Aorta (tissue), 5 donors: Measurements from ENCODE around the gene MTRR. TPM values are rescaled to one million over a fixed set of nuclear protein-coding genes. Genes with fewer than 3 reads are reported as not detected.

Experiments
- ATAC-seq: fragments of 200-7000 bp; cut with Tn5 transposase; one replicate; pipeline ENCODE4 v1.9.1; 2022; ENCODE audit warnings: moderate library complexity; ENCODE audit not compliant: low FRiP score
- DNase-seq, 2 donors: peaks; one replicate each; pipeline ENCODE4 v3.0.0-alpha.2; 2020
- H3K27ac ChIP-seq, 2 donors: one replicate each; pipeline ENCODE4 v1.5.1; 2013; ENCODE audit warnings: low read length in 2 of 2, mild to moderate bottlenecking in 2 of 2, moderate library complexity in 2 of 2, control low read depth in 1 of 2, inconsistent platforms in 1 of 2, low read depth in 1 of 2
- H3K27me3 ChIP-seq, 2 donors: one replicate each; pipeline ENCODE4 v1.6.1; 2013; ENCODE audit warnings: control low read depth in 1 of 2, low read length in 1 of 2, mild to moderate bottlenecking in 1 of 2, moderate library complexity in 1 of 2; ENCODE audit not compliant: insufficient read depth in 2 of 2, control insufficient read depth in 1 of 2
- H3K36me3 ChIP-seq, 2 donors: one replicate each; pipeline ENCODE4 v1.6.1; 2013; ENCODE audit warnings: control low read depth in 1 of 2, low read length in 1 of 2, mild to moderate bottlenecking in 1 of 2; ENCODE audit not compliant: insufficient read depth in 2 of 2, control insufficient read depth in 1 of 2
- H3K4me1 ChIP-seq, 2 donors: one replicate each; pipeline ENCODE4 v1.6.1; 2013; ENCODE audit warnings: low read length in 2 of 2, control low read depth in 1 of 2, mild to moderate bottlenecking in 1 of 2, moderate library complexity in 1 of 2; ENCODE audit not compliant: insufficient read depth in 2 of 2, control insufficient read depth in 1 of 2
- H3K4me3 ChIP-seq, 2 donors: one replicate each; pipeline ENCODE4 v1.5.1; 2013; ENCODE audit warnings: low read length in 2 of 2, control low read depth in 1 of 2, mild to moderate bottlenecking in 1 of 2
- H3K9me3 ChIP-seq: one replicate; pipeline ENCODE4 v1.6.1; 2013; ENCODE audit warnings: mild to moderate bottlenecking, low read length; ENCODE audit not compliant: control insufficient read depth
- WGBS, 2 donors: extraction: QIAGEN DNeasy Blood & Tissue Kit; methylation state at CpG; one replicate each; pipeline ENCODE4 v1.1.7; 2013; 5-methylcytosine and 5-hydroxymethylcytosine counted together
- intact Hi-C, 2 donors: fragments of 100-400 bp; cut with DNase I; formaldehyde crosslinking; loops; one replicate each; pipeline versions ENCODE4 v1.14.2 to v1.15.0; 2022
- polyA plus RNA-seq, 2 donors: library from polyadenylated mRNA; stranded (reverse); fragments of 200-250 nt; gene quantifications; one replicate each; pipeline ENCODE4 v1.2.3, GENCODE V29; 2013
- total RNA-seq, 2 donors: library from RNA; stranded (reverse); fragmentation: NEBNext Ultra II Directional; extraction: Animal tissue kit (Norgen Biotek cat#: 25700); gene quantifications; one replicate each; pipeline ENCODE4 v1.2.1, GENCODE V29; 2021
- donor health status: healthy with polysubstance abuse.
- donor health status: Bipolar disorder and iron deficiency.
- donor health status: DM: no; HTN: no; CAD: no.
- donor health status: DM: no; HTN: no; CAD: no.
- donor health status: DM: yes; HTN: yes; CAD: no.

Gene MTRR
- total and polyA plus RNA-seq, 4 donors = 16.2 to 45.5 (median 29.4) TPM

- H3K4me1 ChIP-seq = peaks cover 0 to 3% of the 10 kb centered on the region in 2 donors
- ATAC-seq = no peak
- H3K27ac ChIP-seq = no peak overlapping the region
- no peak overlapping the region for H3K4me3 ChIP-seq
- no peaks in the 10 kb centered on the region for H3K36me3 ChIP-seq
- WGBS, 2 donors = 72 to 79% methylated on average over 8 of the region's 8 CpGs
- intact Hi-C loops = no loop called here
- H3K9me3 ChIP-seq = no peaks in the 10 kb centered on the region
- DNase-seq = no peak
- H3K27me3 ChIP-seq = no peaks in the 10 kb centered on the region
Observed at GRCh38 chr5:7851617-7852289, 17.2 kb upstream of the MTRR start.

DNA sequence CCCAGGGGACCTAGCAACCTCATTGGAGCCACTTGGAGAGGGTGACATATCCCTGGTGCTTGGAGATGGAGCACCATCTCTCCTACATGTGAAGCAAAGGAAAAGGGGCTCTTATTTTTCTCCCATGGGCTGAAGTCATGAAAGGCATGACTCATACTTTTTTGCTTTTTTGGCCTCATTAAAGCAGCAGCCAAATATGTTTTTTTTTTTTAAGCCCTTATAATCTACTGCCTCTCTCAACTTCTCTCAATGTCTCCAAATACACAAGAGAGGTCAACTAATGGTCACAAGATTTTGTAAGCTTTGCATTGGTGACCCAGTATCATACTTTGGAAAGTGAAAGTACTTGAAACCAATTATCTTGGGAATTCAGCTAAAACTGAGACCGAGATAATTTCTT is 16.4 kb upstream of the MTRR start:
- H3K27me3 ChIP-seq = no peaks in the 10 kb centered on the region
- peaks cover 0 to 3% of the 10 kb centered on the region in 2 donors for H3K4me1 ChIP-seq
- intact Hi-C loops = no loop called here
- H3K27ac ChIP-seq = no peak overlapping the region
- no peak for DNase-seq
- H3K9me3 ChIP-seq = no peaks in the 10 kb centered on the region
- ATAC-seq = peak; percentile 30
- WGBS, 2 donors = 83 to 89% methylated on average over 1 of the region's 1 CpG
- H3K36me3 ChIP-seq = no peaks in the 10 kb centered on the region
- H3K4me3 ChIP-seq = no peak overlapping the region

DNA sequence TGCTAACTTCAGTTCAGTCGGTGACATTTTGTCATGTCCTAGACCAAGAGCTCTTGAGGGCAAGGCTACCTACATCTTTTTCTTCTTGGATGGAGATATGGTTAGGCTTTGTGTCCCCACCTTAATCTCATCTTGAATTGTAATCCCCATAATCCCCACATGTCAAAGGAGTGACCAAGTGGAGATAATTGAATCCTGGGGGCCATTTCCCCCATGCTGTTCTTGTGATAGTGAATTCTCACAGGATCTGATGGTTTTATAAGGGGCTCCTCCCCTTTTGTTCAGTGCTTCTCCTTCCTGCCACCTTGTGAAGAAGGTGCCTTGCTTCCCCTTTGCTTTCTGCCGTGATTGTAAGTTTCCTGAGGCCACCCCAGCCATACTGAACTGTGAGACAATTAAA is 16.0 kb upstream of the MTRR start:
- Histone ChIP-seq H3K4me1 (peaks cover 0 to 3% of the 10 kb centered on the region in 2 donors), H3K27me3 (no peaks in the 10 kb centered on the region), H3K9me3 (no peaks in the 10 kb centered on the region), H3K27ac (no peak overlapping the region), H3K36me3 (no peaks in the 10 kb centered on the region), H3K4me3 (no peak overlapping the region)
- ATAC-seq (no peak), DNase-seq (no peak)
- 91 to 96% methylated on average over 2 of the region's 2 CpGs for WGBS, 2 donors
- intact Hi-C loops = no loop called here

DNA sequence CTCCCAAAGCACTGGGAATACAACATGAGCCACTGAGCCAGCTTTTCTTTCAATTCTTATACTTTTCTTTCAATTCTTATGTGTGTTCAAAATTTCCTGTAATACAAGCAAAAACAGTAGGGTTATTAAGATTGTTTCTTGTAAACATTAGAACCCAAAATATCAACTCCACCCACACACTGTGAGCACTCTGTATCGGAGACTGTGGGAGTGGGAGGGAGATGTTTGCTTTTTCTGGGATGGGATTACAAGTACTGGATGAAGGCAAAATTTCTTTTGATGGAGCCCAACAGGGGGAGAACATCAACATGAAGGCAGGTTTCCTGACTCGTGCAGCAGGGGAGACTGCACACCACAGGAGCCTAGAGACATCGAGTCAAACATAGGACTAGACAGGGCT is 13.3 kb upstream of the MTRR start:
- no peak for DNase-seq
- Histone ChIP-seq H3K4me3 (no peak overlapping the region), H3K4me1 (peaks cover 0 to 3% of the 10 kb centered on the region in 2 donors), H3K36me3 (peaks cover 4 to 5% of the 10 kb centered on the region in 2 donors), H3K27me3 (no peaks in the 10 kb centered on the region), H3K27ac (no peak overlapping the region), H3K9me3 (no peaks in the 10 kb centered on the region)
- 52 to 55% methylated on average over 3 of the region's 3 CpGs for WGBS, 2 donors
- intact Hi-C loops = no loop called here
- no peak for ATAC-seq

- 90 to 95% methylated on average over 2 of the region's 2 CpGs for WGBS, 2 donors
- no peak for ATAC-seq
Observed at GRCh38 chr5:7856855-7857254, 12.1 kb upstream of the MTRR start.

GRCh38 chr5:7857361-7857760 is 11.6 kb upstream of the MTRR start:
- 78 to 81% methylated on average over 5 of the region's 5 CpGs for WGBS, 2 donors
- DNase-seq = no peak
- H3K36me3 ChIP-seq = peaks cover 6 to 10% of the 10 kb centered on the region in 2 donors
- H3K4me1 ChIP-seq = peaks cover 0 to under 1% of the 10 kb centered on the region in 2 donors
- no peak overlapping the region for H3K27ac ChIP-seq
- no peak for ATAC-seq
- no peak overlapping the region for H3K4me3 ChIP-seq
- no peaks in the 10 kb centered on the region for H3K9me3 ChIP-seq
- no peaks in the 10 kb centered on the region for H3K27me3 ChIP-seq
- intact Hi-C loops = no loop called here

More at GRCh38 chr5:7856855-7857254, 12.1 kb upstream of the MTRR start:
- no peak overlapping the region for H3K4me3 ChIP-seq
- no peaks in the 10 kb centered on the region for H3K9me3 ChIP-seq
- no peak for DNase-seq
- peaks cover 5% of the 10 kb centered on the region in 2 donors for H3K36me3 ChIP-seq
- H3K4me1 ChIP-seq = peaks cover 0 to 3% of the 10 kb centered on the region in 2 donors
- intact Hi-C loops = no loop called here
- no peaks in the 10 kb centered on the region for H3K27me3 ChIP-seq
- no peak overlapping the region for H3K27ac ChIP-seq

- DNase-seq = no peak
- Histone ChIP-seq H3K27me3 (no peaks in the 10 kb centered on the region), H3K27ac (no peak overlapping the region), H3K36me3 (peaks cover 8 to 13% of the 10 kb centered on the region in 2 donors), H3K4me1 (no peaks in the 10 kb centered on the region), H3K9me3 (no peaks in the 10 kb centered on the region), H3K4me3 (no peak overlapping the region)
- ATAC-seq = no peak
- 77% methylated on average over 9 of the region's 9 CpGs for WGBS, 2 donors
- intact Hi-C loops = no loop called here
Observed at GRCh38 chr5:7857926-7858632, 10.9 kb upstream of the MTRR start.

GRCh38 chr5:7866196-7866595 is 2.8 kb upstream of the MTRR start:
- WGBS, 2 donors = 92% methylated on average over 2 of the region's 2 CpGs
- no peak for DNase-seq
- Histone ChIP-seq H3K36me3 (peaks cover 4 to 8% of the 10 kb centered on the region in 2 donors), H3K27ac (no peak overlapping the region), H3K9me3 (no peaks in the 10 kb centered on the region), H3K4me1 (no peaks in the 10 kb centered on the region), H3K4me3 (no peak overlapping the region), H3K27me3 (no peaks in the 10 kb centered on the region)
- no peak for ATAC-seq
- intact Hi-C loops = no loop called here

- 67 to 72% methylated on average over 3 of the region's 3 CpGs for WGBS, 2 donors
- no peak for ATAC-seq
- intact Hi-C loops = no loop called here
Observed at GRCh38 chr5:7867260-7867659, 1.7 kb upstream of the MTRR start.

More at GRCh38 chr5:7867260-7867659, 1.7 kb upstream of the MTRR start:
- Histone ChIP-seq H3K4me3 (no peak overlapping the region), H3K36me3 (peaks cover 2 to 4% of the 10 kb centered on the region in 2 donors), H3K27ac (no peak overlapping the region), H3K4me1 (no peaks in the 10 kb centered on the region), H3K9me3 (no peaks in the 10 kb centered on the region), H3K27me3 (no peaks in the 10 kb centered on the region)
- no peak for DNase-seq
